ENCODE measurements around the gene HOXD9.

Gene HOXD9

DNA sequence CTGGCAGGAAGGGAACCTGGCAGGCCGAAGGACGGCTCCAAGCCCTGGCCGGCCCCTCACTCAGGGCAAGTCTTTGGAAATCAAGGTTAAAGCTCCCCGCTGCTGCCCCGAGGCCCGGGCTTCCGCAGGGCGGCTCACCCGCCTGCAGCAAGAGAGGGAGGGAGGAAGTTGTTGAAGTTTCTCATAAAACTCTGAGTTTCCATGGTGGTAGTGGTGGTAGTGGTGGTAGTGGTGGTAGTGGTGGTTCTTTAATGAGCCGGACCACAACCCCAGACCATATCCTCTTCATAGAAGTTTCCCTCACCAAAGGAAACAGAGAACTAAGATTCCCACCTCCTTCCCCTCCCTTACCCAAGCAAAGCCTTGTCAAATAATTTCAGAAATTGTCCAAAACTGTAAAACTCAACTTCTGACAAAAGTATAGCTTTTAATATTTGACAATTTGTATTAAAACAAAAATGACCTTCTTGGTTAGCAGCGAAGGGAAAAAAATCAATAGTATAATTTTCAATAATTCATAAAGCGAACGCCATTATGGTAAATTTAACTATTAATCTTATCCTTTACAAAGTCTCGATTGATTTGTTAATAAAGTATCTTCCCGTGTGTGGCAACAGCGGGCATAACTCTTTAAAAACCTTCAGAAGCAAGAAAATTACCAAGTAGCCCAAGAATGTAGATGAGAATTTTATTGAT, 7.4 kb upstream of the HOXD9 start:
- peaks cover 2% of the 10 kb centered on the region for H3K4me1 Mint-ChIP-seq

DNA sequence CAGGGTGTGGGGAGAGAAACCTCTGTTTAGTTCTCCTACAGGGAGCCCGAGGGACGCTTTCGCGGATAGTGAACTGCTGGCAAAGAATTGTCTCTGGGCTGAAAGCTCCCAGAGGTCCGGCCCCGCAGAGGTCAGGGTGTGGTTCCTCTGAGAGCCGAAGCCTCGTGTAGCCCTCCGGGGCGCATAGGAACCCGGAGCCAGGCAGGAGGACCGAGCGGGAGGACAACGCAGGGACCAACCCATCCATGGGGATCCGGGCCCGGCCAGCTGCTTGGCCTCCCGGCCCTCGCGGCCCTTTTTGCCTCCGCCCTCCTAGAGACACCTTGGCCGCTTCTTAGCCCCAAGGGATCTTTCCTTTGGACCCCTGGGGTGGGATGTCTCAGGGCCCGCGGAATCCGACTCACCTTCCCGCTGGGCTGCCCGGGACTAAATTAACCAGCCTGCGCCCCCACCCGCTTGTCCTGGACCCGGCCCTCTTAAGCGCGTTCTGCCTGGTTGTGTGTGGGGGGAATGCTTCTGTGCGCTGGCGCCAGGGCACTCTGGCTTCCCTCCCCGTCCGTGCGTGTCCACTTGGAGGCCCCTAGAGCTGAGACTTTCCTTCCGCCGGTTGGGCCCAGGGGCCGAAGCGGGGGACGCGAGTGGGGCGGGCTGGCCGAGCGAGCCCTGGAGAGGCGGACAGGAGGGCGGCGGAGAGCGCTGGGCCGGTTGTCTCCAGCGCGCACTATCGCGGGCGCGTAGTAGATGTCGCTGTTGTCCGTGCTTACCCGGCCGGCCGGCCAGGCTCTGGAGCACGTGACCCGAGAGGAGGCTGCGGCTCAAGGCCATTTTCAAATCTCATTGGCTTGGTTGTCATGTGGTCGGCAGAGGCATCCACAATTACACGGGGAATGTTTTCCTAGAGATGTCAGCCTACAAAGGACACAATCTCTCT, 6.4 kb upstream of the HOXD9 start, which contains the start of gene HOXD10:
Gene HOXD10, plus strand, starts transcription at position 896 of the 931 bp plus-strand sequence. CDS start 56 bp downstream, outside the sequence.
- no peak within 1 kb of the TSS for H3K4me3 Mint-ChIP-seq

More for the DNA sequence above, 7.4 kb upstream of the HOXD9 start:
- no peak for DNase-seq
- peaks cover 94% of the 10 kb centered on the region for H3K27me3 Mint-ChIP-seq
- peaks cover 5% of the 10 kb centered on the region for H3K36me3 Mint-ChIP-seq
- no peak overlapping the region for H3K27ac Mint-ChIP-seq
- CTCF ChIA-PET, result interaction anchor here (0.6 kb wide), 1 partner anchor 40 kb away, joined by 3 read pairs; no protein-coding TSS in a partner anchor
- peaks cover 4% of the 10 kb centered on the region for H3K9me3 Mint-ChIP-seq
- H3K4me3 Mint-ChIP-seq, result no peak overlapping the region

GRCh38 chr2:176117162-176117822, 5.2 kb upstream of the HOXD9 start:
- peaks cover 3% of the 10 kb centered on the region for H3K36me3 Mint-ChIP-seq
- CTCF ChIA-PET, result interaction anchor here (1.8 kb wide), 1 partner anchor 15 kb away, joined by 5 read pairs; no protein-coding TSS in a partner anchor
- peaks cover 2% of the 10 kb centered on the region for H3K4me1 Mint-ChIP-seq
- H3K27me3 Mint-ChIP-seq, result peaks cover 97% of the 10 kb centered on the region
- H3K4me3 Mint-ChIP-seq, result no peak overlapping the region
- peak overlapping the region; percentile 34 for H3K27ac Mint-ChIP-seq
- peaks cover 4% of the 10 kb centered on the region for H3K9me3 Mint-ChIP-seq
- no peak for DNase-seq

More for the DNA sequence above, 6.4 kb upstream of the HOXD9 start, which contains the start of gene HOXD10:
- Mint-ChIP-seq H3K4me1 (peaks cover 2% of the 10 kb centered on the region), H3K9me3 (peaks cover 4% of the 10 kb centered on the region), H3K27ac (peak within 1 kb of the TSS; percentile 34), H3K36me3 (peaks cover 4% of the 10 kb centered on the region), H3K27me3 (peaks cover 97% of the 10 kb centered on the region)
- DNase-seq, result no peak
- CTCF ChIA-PET, result no interaction called here

DNA sequence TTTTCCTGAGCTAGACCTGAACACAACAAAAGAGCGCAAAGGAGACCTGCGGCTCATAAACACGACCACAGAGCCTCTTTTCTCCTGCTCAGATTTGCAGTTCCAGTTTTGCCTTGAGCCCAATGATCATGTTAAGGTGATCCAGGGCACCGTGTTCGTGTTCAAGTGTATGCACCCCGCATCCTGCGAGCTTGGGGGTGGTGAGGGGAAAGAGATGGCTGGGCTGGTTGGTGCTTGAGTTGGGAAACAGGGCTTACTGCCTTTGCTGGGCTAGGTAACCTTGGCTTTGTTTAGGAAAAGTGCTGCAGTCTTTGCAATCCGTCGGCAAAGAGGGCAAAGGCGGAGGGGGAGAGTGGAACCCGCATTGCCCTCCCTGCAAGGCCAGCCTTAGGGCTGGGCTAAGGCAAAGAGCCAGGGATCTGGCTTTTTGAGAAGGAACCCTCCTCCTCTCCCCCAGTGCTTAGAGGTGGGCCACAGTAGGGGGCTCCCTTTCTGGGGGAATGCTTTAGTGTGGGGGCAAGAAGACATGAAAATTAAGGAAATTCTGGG, 4.6 kb upstream of the HOXD9 start:
- CTCF ChIA-PET, result interaction anchor here (1.8 kb wide), 1 partner anchor 14 kb away, joined by 5 read pairs; no protein-coding TSS in a partner anchor
- H3K27ac Mint-ChIP-seq, result no peak overlapping the region
- H3K27me3 Mint-ChIP-seq, result peaks cover 97% of the 10 kb centered on the region
- H3K4me3 Mint-ChIP-seq, result no peak overlapping the region
- H3K4me1 Mint-ChIP-seq, result peaks cover 2% of the 10 kb centered on the region
- H3K9me3 Mint-ChIP-seq, result peaks cover 4% of the 10 kb centered on the region
- no peak for DNase-seq
- peaks cover 3% of the 10 kb centered on the region for H3K36me3 Mint-ChIP-seq

GRCh38 chr2:176118601-176119339, 3.7 kb upstream of the HOXD9 start:
- H3K4me1 Mint-ChIP-seq, result peaks cover 3% of the 10 kb centered on the region
- H3K27ac Mint-ChIP-seq, result peak overlapping the region; percentile 22
- peaks cover 97% of the 10 kb centered on the region for H3K27me3 Mint-ChIP-seq
- peaks cover 4% of the 10 kb centered on the region for H3K36me3 Mint-ChIP-seq
- no peak for DNase-seq
- H3K9me3 Mint-ChIP-seq, result peaks cover 4% of the 10 kb centered on the region
- H3K4me3 Mint-ChIP-seq, result no peak overlapping the region
- CTCF ChIA-PET, result interaction anchor here (1.8 kb wide), 1 partner anchor 13 kb away, joined by 5 read pairs; no protein-coding TSS in a partner anchor

DNA sequence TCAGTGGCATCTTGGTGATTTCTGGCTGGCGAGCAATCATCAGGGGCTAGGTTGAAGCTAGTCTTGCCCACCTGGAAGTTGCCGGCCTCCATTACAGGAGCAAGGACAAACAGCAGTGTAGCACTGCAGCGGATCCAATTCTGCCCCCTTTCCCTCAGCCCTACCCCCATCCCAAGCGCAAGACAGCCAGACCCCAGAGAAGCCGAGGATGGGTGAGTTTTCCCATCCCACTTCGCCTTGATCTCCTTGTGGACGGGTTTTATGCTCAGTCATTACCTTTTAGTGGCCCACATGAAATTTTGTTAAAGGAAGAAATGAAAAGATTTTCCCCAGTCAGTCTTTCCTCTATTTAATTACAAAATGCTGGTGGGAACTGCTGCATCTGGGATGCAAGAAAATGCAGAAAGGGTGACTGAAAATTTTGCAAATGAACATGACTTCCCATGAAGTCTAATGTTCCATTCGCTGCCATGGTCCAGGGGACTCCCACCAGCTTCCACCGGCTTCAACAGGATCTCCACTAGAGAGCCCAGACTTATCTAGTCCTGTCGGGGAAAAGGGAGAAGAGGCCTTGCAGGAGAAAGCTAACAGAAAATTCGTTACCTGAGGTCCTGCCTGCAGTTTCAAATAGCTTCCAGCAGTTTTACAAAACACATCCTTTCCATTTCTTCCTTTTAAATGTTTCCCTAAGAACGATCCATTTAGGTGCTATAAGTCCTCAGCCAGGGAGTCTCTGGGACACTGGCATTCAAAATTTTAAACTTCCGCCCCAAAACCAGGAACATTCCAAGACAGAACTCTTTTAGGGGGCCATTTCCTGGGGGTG, 1.9 kb upstream of the HOXD9 start:
- no peak for DNase-seq
- Mint-ChIP-seq H3K9me3 (peaks cover 4% of the 10 kb centered on the region), H3K36me3 (peaks cover 7% of the 10 kb centered on the region), H3K27ac (peak overlapping the region; percentile 80), H3K4me1 (peaks cover 4% of the 10 kb centered on the region), H3K27me3 (peaks cover 97% of the 10 kb centered on the region), H3K4me3 (no peak overlapping the region)
- CTCF ChIA-PET, result interaction anchor here (0.7 to 1.9 kb wide), 11 partner anchors 9 to 1029 kb away, joined by 3 to 5 read pairs (median 3); no protein-coding TSS in a partner anchor

DNA sequence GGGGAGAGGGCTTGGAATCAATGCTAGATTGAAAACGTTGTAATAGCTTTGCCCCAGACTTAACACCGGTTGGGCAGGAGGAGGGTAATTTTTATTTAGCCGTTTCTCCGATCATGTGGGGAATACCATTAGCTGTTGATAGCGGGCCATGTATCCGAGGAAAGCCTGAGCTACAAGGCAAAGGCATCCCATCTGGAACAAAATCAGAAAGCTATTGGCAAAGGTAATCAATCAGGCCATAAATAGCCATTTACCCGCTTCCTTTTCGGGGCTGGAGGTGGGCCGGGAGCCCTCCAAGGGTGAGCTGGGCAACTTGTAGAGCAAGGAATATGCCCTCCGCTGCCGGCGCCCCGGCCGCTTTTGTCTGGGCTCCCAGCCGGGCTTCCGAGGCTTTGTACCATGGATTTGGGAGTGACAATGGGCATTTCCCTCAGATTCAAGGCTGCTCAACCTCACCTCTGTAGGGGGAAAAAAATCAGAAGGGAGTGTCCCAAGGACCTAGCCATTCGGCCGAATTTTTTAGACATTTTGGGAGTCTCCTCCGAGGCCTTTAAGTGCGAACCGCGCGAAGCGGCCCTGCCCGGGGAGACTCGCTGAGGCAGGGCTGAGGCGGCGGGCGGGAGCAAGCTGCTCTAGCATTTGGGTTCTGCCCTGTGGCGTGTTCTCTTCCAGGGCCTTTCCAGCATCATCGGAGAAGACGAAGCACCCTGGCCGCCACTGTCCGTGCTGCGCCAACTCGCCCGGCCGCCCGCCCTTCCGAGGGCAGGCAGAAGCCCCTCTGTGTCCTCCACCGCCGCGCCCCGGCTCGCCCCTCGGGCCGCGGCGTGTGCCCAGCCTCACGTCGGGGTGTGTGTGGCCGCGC, 1.1 kb upstream of the HOXD9 start:
- H3K4me1 Mint-ChIP-seq, result peaks cover 4% of the 10 kb centered on the region
- H3K4me3 Mint-ChIP-seq, result no peak overlapping the region
- H3K27me3 Mint-ChIP-seq, result peaks cover 96% of the 10 kb centered on the region
- CTCF ChIA-PET, result interaction anchor here (0.8 to 1.9 kb wide), 9 partner anchors 10 to 1028 kb away, joined by 3 to 5 read pairs (median 3); no protein-coding TSS in a partner anchor
- H3K9me3 Mint-ChIP-seq, result peaks cover 4% of the 10 kb centered on the region
- DNase-seq, result no peak
- H3K36me3 Mint-ChIP-seq, result peaks cover 5% of the 10 kb centered on the region
- peak overlapping the region; percentile 80 for H3K27ac Mint-ChIP-seq

DNA sequence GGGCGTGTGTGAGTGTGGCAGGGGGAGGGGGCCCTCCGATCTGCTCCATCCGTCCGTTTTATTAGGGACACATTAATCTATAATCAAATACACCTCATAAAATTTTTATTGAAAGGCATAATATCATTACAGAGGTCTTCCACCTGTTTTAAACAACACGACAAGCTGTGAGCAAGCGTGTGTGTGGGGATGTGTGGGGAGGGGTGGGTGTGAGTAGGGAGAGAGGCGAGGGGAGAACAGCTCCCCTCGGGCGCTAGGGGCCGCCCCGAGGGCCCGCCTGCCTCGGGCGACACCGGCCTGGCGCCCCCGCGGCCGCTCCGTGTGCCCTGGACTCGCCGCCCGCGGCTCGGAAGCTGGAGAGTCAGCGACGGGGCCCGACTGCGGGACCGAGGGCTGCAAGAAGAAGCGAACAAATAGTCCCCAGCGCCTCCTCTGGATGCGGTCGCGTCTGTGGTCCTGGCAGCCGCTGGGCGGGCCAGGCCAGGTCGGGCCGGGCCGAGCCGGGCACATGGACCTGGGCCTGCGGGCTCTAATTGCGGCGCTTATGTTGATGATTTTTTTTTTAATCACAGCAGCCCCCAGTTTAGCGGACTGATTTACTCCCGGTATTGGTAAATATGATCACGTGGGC, 352 bp upstream of the HOXD9 start:
- Mint-ChIP-seq H3K27me3 (peaks cover 96% of the 10 kb centered on the region), H3K36me3 (peaks cover 5% of the 10 kb centered on the region), H3K4me1 (peaks cover 4% of the 10 kb centered on the region), H3K9me3 (no peaks in the 10 kb centered on the region), H3K27ac (peak overlapping the region; percentile 73), H3K4me3 (no peak overlapping the region)
- CTCF ChIA-PET, result interaction anchor here (0.6 to 1.9 kb wide), 5 partner anchors 9 to 515 kb away, joined by 3 to 5 read pairs (median 3); no protein-coding TSS in a partner anchor
- DNase-seq, result no peak

- Mint-ChIP-seq H3K27me3 (peaks cover 93% of the 10 kb centered on the region), H3K4me3 (peak overlapping the region; percentile 37), H3K4me1 (peaks cover 11% of the 10 kb centered on the region), H3K9me3 (no peaks in the 10 kb centered on the region), H3K36me3 (peaks cover 6% of the 10 kb centered on the region), H3K27ac (peak overlapping the region; percentile 79)
- DNase-seq, result no peak
- CTCF ChIA-PET, result no interaction called here
Observed at GRCh38 chr2:176123411-176124109, 1.0 kb downstream of the HOXD9 start.

DNA sequence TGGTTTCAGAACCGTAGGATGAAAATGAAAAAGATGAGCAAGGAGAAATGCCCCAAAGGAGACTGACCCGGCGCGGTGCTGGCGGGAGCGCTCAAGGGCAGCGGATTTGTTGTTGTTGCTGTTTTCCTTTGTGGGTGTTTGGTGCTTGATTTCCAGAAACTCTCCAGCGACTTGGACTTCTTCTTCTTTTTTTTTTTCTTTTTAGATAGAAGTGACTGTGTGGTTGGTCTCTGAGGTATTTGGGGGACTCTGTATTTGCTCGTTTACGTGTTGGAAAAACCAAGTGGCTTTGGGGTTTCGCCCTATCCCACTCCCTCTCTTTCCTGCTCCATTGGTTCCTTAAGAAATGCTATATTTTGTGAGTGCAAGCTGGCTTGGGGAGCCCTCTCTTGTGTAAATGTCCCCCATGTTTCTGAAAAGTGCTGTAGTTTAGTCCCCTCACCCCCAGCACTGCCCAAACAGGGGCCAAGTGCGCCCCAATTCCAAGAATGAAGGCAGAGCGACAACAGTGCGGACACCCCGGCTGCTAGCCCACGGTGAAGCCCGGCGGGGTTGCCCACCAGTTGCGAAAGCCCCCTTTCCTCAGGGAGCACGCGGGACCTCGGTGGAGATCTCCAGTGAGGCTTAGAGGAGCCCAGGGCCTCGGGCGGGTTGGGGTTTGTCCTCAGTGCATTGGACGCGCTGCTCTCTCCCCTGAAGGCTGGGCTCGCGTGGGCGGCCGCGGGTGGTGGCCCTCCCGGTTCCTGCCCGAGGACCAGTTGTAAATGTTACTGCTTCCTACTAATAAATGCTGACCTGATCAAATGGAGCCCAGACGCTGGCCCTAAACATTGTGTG, 1.8 kb downstream of the HOXD9 start:
- Mint-ChIP-seq H3K4me3 (peak overlapping the region; percentile 37), H3K27ac (peak overlapping the region; percentile 79), H3K9me3 (no peaks in the 10 kb centered on the region), H3K27me3 (peaks cover 94% of the 10 kb centered on the region), H3K36me3 (peaks cover 5% of the 10 kb centered on the region), H3K4me1 (peaks cover 14% of the 10 kb centered on the region)
- CTCF ChIA-PET, result no interaction called here
- DNase-seq, result no peak

All from activated naive CD4-positive, alpha-beta T cell treated with anti-CD3 and anti-CD28 coated beads, Interleukin-2, amount 10 ng/mL, durations not matched to agents 7 days and 5 days (primary cell).